K562 treated with DMSO at 1 percent for 24 hours (cell line): Measurements from ENCODE around the gene EFCAB12. TPM values are rescaled to one million over a fixed set of nuclear protein-coding genes. Genes with fewer than 3 reads are reported as not detected.

Source experiments
- total RNA-seq: library from RNA; unstranded; fragments of 300-600 nt; gene quantifications from 2 replicates; pipeline ENCODE4 v1.2.3, GENCODE V29; 2022; ENCODE audit warnings: low read depth; ENCODE audit not compliant: insufficient read depth

The EFCAB12 gene
- 0.64 and 0.70 TPM in 2 replicates for total RNA-seq

DNA sequence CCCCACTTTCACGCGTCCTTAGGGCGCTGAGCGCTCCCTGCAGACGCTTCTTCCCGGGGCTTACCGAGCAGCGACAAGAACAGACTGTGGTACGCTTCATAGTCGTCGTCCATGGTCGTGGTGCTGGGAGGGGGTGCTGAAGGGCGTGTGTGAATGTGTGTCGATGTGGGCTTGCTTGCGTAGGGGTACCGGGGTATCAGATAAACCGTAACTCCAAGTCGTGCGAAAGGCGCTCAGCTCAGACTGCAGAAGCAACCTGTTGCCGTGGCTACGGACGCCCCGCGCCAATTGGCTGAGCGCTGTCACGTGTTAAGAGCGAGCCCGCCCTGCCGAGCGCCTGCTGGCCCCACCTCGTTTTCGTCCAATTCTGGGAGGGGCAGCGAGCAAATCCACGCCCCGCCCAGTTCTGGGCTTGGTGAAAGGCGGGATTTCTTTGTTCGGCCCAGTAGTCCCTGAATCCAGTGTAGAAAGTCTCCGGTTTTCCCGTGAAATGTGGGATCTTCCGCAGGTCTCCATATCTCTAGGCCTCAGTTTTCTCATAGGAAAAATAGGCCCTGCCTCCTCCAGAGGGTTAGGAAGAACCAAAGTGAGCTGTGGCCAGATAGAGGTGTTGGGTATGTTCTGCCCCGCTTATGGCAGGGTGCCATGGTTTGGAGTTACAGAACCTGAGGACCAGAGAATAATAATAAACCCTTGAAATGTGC lies at the start of gene EFCAB12:
EFCAB12 (minus strand) TSS at position 261 of the 704 bp plus-strand sequence; CDS start at position 113, 148 bp downstream.

DNA sequence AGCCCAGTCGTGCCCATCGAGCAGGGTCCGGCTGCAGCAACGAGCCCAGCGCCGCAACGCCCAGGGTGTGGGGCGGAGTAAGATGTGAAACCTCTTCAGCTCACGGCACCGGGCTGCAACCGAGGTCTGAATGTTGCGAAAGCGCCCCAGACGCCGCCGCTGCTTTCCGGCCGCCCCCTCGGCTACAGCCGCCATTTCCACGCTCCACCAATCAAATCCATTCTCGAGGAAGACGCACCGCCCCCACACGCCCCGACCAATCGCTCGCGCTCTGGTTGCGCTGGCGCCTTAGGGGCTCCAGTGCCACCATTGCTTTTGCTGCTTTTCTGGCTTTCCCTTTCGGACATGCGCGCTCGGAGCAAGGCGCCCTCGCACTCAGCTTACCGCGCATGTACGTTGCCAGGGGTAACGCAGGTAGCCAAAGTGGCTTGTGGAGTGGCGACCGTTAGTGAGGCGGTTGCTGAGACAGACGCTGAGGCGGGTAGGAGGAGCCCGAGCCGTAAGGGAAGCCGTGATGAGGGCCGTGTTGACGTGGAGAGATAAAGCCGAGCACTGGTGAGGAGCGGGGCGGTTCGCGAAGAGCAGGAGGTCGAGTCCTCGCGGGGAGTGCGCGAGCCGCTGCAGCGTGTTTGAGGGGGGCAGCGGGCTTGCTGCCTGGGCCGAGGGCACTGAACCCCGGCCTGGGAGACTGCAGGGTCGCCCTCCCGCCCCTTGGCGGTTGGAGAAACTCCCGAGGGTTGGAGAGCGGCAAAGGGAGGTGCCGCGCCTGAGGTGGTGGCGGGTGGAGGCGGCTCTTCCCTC lies 11.6 kb upstream of the EFCAB12 start, which contains the start of the genes IFT122 and MBD4:
IFT122 (plus strand) TSS at position 408 of the 801 bp plus-strand sequence; CDS start at position 515, 107 bp downstream.
MBD4 (minus strand) TSS at position 132 of the 801 bp plus-strand sequence; CDS start at position 17, 115 bp downstream.

Other genes starting within 250 kb of the EFCAB12 start
- gene CNBP, start 244.7 kb downstream of the EFCAB12 start, total RNA-seq = 237 and 251 TPM in 2 replicates
- gene COPG1, start 179.0 kb downstream of the EFCAB12 start, total RNA-seq = 120 and 121 TPM in 2 replicates
- gene HMCES, start 149.8 kb downstream of the EFCAB12 start, total RNA-seq = 40.5 and 45.0 TPM in 2 replicates
- 26.0 and 27.2 TPM in 2 replicates for gene MBD4, start 11.3 kb upstream of the EFCAB12 start, total RNA-seq
- gene IFT122, start 11.6 kb upstream of the EFCAB12 start, total RNA-seq = 18.5 and 18.7 TPM in 2 replicates
- gene RHO, start 100.0 kb upstream of the EFCAB12 start, total RNA-seq = not detected in 2 replicates
- not detected in 2 replicates for gene H1-8, start 114.5 kb upstream of the EFCAB12 start, total RNA-seq
- 19.5 and 21.6 TPM in 2 replicates for gene PLXND1, start 178.0 kb upstream of the EFCAB12 start, total RNA-seq